Measurements from ENCODE around the gene USP50. TPM values are rescaled to one million over a fixed set of nuclear protein-coding genes. Genes with fewer than 3 reads are reported as not detected.

The USP50 gene
- total and polyA plus RNA-seq, 4 donors = 0.42 to 0.93 TPM; not detected in 2

DNA sequence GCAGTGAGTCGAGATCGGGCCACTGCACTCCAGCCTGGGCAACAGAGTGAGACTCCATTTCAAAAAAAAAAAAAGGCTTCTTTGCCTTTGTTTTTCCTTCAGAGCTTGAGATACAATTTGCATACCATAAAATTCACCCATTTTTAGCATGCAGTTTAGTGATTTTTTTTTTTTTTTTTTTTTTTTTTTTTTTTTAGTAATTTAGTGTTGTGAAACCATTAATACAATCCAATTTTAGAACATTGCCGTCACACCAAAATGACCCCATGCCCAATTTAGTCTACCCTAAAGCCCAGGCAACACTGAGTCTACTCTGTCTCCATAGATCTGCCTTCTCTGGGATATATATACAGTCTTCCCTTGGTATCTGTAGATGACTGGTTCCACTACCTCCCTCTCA lies 61.1 kb downstream of the USP50 start:
- H3K9me3 ChIP-seq (ENCODE audit: control insufficient read depth in 4 of 4, low read length in 3 of 4) = no peaks in the 10 kb centered on the region
- peaks cover 0 to 1% (median 0%) of the 10 kb centered on the region in 4 donors for H3K4me1 ChIP-seq (ENCODE audit: control insufficient read depth in 4 of 4, insufficient read depth in 4 of 4, low read length in 3 of 4)
- TF ChIP-seq TAF1 (conservative IDR thresholded peaks at IDR 0.05) (no peak), FOXA1 (IDR thresholded peaks at IDR 0.05) (no peak), SP1 (IDR thresholded peaks at IDR 0.05) (no peak), GABPA (IDR thresholded peaks at IDR 0.05 in 1 of 2, conservative IDR thresholded peaks at IDR 0.05 in 1 of 2) (no peak), RXRA (IDR thresholded peaks at IDR 0.05) (no peak), FOXA2 (IDR thresholded peaks at IDR 0.05) (no peak), YY1 (IDR thresholded peaks at IDR 0.05) (no peak), JUND (IDR thresholded peaks at IDR 0.05) (no peak), NR2F2 (IDR thresholded peaks at IDR 0.05) (no peak), HNF4G (IDR thresholded peaks at IDR 0.05) (no peak), RAD21 (IDR thresholded peaks at IDR 0.05) (no peak), HNF4A (conservative IDR thresholded peaks at IDR 0.05) (no peak)
- TF ChIP-seq, protein P1, sequence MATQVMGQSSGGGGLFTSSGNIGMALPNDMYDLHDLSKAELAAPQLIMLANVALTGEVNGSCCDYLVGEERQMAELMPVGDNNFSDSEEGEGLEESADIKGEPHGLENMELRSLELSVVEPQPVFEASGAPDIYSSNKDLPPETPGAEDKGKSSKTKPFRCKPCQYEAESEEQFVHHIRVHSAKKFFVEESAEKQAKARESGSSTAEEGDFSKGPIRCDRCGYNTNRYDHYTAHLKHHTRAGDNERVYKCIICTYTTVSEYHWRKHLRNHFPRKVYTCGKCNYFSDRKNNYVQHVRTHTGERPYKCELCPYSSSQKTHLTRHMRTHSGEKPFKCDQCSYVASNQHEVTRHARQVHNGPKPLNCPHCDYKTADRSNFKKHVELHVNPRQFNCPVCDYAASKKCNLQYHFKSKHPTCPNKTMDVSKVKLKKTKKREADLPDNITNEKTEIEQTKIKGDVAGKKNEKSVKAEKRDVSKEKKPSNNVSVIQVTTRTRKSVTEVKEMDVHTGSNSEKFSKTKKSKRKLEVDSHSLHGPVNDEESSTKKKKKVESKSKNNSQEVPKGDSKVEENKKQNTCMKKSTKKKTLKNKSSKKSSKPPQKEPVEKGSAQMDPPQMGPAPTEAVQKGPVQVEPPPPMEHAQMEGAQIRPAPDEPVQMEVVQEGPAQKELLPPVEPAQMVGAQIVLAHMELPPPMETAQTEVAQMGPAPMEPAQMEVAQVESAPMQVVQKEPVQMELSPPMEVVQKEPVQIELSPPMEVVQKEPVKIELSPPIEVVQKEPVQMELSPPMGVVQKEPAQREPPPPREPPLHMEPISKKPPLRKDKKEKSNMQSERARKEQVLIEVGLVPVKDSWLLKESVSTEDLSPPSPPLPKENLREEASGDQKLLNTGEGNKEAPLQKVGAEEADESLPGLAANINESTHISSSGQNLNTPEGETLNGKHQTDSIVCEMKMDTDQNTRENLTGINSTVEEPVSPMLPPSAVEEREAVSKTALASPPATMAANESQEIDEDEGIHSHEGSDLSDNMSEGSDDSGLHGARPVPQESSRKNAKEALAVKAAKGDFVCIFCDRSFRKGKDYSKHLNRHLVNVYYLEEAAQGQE (IDR thresholded peaks at IDR 0.05) = no peak
- TF ChIP-seq, protein P2, sequence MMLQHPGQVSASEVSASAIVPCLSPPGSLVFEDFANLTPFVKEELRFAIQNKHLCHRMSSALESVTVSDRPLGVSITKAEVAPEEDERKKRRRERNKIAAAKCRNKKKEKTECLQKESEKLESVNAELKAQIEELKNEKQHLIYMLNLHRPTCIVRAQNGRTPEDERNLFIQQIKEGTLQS (IDR thresholded peaks at IDR 0.05) = no peak
- TF ChIP-seq, protein P3, sequence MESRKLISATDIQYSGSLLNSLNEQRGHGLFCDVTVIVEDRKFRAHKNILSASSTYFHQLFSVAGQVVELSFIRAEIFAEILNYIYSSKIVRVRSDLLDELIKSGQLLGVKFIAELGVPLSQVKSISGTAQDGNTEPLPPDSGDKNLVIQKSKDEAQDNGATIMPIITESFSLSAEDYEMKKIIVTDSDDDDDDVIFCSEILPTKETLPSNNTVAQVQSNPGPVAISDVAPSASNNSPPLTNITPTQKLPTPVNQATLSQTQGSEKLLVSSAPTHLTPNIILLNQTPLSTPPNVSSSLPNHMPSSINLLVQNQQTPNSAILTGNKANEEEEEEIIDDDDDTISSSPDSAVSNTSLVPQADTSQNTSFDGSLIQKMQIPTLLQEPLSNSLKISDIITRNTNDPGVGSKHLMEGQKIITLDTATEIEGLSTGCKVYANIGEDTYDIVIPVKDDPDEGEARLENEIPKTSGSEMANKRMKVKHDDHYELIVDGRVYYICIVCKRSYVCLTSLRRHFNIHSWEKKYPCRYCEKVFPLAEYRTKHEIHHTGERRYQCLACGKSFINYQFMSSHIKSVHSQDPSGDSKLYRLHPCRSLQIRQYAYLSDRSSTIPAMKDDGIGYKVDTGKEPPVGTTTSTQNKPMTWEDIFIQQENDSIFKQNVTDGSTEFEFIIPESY (IDR thresholded peaks at IDR 0.05) = no peak
- TF ChIP-seq, protein P4, sequence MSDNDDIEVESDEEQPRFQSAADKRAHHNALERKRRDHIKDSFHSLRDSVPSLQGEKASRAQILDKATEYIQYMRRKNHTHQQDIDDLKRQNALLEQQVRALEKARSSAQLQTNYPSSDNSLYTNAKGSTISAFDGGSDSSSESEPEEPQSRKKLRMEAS (IDR thresholded peaks at IDR 0.05) = no peak
- no peak for DNase-seq (ENCODE audit: low spot score)
- H3K27ac ChIP-seq (ENCODE audit: low read depth in 1 of 2, low read length in 2 of 2) = no peak overlapping the region
- peaks cover 5 to 46% (median 26%) of the 10 kb centered on the region in 4 donors for H3K36me3 ChIP-seq (ENCODE audit: control insufficient read depth in 4 of 4, insufficient read depth in 3 of 4, low read depth in 1 of 4, low read length in 3 of 4)
- 92% methylated on average over 3 of the region's 3 CpGs for WGBS
- no peak overlapping the region for H3K9ac ChIP-seq (ENCODE audit: low read depth in 1 of 2, low read length in 2 of 2)
- H3K4me3 ChIP-seq (ENCODE audit: low read depth in 1 of 3, low read length in 3 of 3) = no peak overlapping the region
- H3K27me3 ChIP-seq (ENCODE audit: control insufficient read depth in 4 of 4, insufficient read depth in 4 of 4, low read length in 3 of 4) = no peaks in the 10 kb centered on the region

DNA sequence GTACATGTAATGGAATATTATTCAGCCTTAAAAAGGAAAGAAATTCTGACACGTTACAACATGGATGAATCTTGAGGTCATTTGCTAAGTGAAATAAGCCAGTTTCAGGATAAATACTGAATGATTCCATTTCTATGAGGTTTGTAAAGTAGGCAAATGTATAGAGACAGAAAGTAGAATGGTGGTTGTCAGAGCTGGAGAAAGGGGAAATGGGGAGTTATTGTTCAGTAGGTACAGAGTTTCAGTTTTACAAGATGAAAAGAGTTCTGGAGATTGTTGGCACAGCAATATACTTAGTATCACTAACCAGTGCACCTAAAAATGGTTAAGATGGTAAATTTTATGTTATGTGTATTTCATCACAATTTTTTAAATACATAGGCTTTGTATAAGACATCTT lies 61.7 kb downstream of the USP50 start:
- no peaks in the 10 kb centered on the region for H3K27me3 ChIP-seq (ENCODE audit: control insufficient read depth in 4 of 4, insufficient read depth in 4 of 4, low read length in 3 of 4)
- H3K4me3 ChIP-seq (ENCODE audit: low read depth in 1 of 3, low read length in 3 of 3) = no peak overlapping the region
- H3K9me3 ChIP-seq (ENCODE audit: control insufficient read depth in 4 of 4, low read length in 3 of 4) = no peaks in the 10 kb centered on the region
- H3K27ac ChIP-seq (ENCODE audit: low read depth in 1 of 2, low read length in 2 of 2) = no peak overlapping the region
- peaks cover 0 to 1% (median 0%) of the 10 kb centered on the region in 4 donors for H3K4me1 ChIP-seq (ENCODE audit: control insufficient read depth in 4 of 4, insufficient read depth in 4 of 4, low read length in 3 of 4)
- H3K9ac ChIP-seq (ENCODE audit: low read depth in 1 of 2, low read length in 2 of 2) = no peak overlapping the region
- 97% methylated on average over 1 of the region's 1 CpG for WGBS
- peaks cover 4 to 47% (median 25%) of the 10 kb centered on the region in 4 donors for H3K36me3 ChIP-seq (ENCODE audit: control insufficient read depth in 4 of 4, insufficient read depth in 3 of 4, low read depth in 1 of 4, low read length in 3 of 4)
- no peak for DNase-seq (ENCODE audit: low spot score)
- TF ChIP-seq JUND (IDR thresholded peaks at IDR 0.05) (no peak), GABPA (IDR thresholded peaks at IDR 0.05 in 1 of 2, conservative IDR thresholded peaks at IDR 0.05 in 1 of 2) (no peak), HNF4A (conservative IDR thresholded peaks at IDR 0.05) (no peak), NR2F2 (IDR thresholded peaks at IDR 0.05) (no peak), SP1 (IDR thresholded peaks at IDR 0.05) (no peak), RAD21 (IDR thresholded peaks at IDR 0.05) (no peak), RXRA (IDR thresholded peaks at IDR 0.05) (no peak), FOXA1 (IDR thresholded peaks at IDR 0.05) (no peak), FOXA2 (IDR thresholded peaks at IDR 0.05) (no peak), YY1 (IDR thresholded peaks at IDR 0.05) (no peak)
- TF ChIP-seq, protein P3 (IDR thresholded peaks at IDR 0.05) = no peak
- TF ChIP-seq, protein P1 (IDR thresholded peaks at IDR 0.05) = no peak
- TF ChIP-seq, protein P5, sequence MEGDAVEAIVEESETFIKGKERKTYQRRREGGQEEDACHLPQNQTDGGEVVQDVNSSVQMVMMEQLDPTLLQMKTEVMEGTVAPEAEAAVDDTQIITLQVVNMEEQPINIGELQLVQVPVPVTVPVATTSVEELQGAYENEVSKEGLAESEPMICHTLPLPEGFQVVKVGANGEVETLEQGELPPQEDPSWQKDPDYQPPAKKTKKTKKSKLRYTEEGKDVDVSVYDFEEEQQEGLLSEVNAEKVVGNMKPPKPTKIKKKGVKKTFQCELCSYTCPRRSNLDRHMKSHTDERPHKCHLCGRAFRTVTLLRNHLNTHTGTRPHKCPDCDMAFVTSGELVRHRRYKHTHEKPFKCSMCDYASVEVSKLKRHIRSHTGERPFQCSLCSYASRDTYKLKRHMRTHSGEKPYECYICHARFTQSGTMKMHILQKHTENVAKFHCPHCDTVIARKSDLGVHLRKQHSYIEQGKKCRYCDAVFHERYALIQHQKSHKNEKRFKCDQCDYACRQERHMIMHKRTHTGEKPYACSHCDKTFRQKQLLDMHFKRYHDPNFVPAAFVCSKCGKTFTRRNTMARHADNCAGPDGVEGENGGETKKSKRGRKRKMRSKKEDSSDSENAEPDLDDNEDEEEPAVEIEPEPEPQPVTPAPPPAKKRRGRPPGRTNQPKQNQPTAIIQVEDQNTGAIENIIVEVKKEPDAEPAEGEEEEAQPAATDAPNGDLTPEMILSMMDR (IDR thresholded peaks at IDR 0.05; ENCODE audit: low read depth, low read length, missing input control) = no peak
- TF ChIP-seq, protein P2 (IDR thresholded peaks at IDR 0.05) = no peak
